Caco-2 (cell line): Measurements from ENCODE around the gene KCNC4. TPM values are rescaled to one million over a fixed set of nuclear protein-coding genes. Genes with fewer than 3 reads are reported as not detected.

Experiments
- BruUV-seq: library from RNA; stranded (reverse); fragments of 400-500 nt; replicated peaks from 2 replicates; lab custom pipeline; 2021; lab: Mats Ljungman, UMichigan
- CTCF ChIA-PET: fragments of 300-600 bp; sonication (Branson Sonifier 250); formaldehyde crosslinking; loops from one replicate; lab custom pipeline; 2022; ENCODE audit warnings: antibody characterized with exemption; lab: Charles Lee
- POLR2A ChIA-PET: fragments of 300-600 bp; sonication (Branson Sonifier 250); formaldehyde crosslinking; loops from one replicate; lab custom pipeline; 2022; ENCODE audit warnings: antibody characterized with exemption; lab: Charles Lee
- DNase-seq, 2 experiments: peaks; one replicate each; pipeline versions ENCODE4 v3.0.0 to v3.0.0-alpha.2; 2020 to 2022
- H3K27me3 ChIP-seq: replicated peaks from 2 replicates; pipeline ENCODE4 v1.6.0; 2011; ENCODE audit warnings: low read length; ENCODE audit not compliant: control insufficient read depth, insufficient read depth
- H3K36me3 ChIP-seq: 2 replicates; pipeline ENCODE4 v1.5.1; 2011; ENCODE audit warnings: low read length; ENCODE audit not compliant: control insufficient read depth, insufficient read depth
- H3K4me1 ChIP-seq: fragments of 250-450 bp; sonication (Bioruptor Pico); 2 replicates; pipeline ENCODE4 v1.5.1; 2020; ENCODE audit warnings: mild to moderate bottlenecking
- H3K4me3 ChIP-seq: 2 replicates; pipeline ENCODE4 v1.5.1; 2011; ENCODE audit warnings: low read depth, mild to moderate bottlenecking, control low read depth, low read length
- H3K9me3 ChIP-seq: fragments of 250-450 bp; sonication (Bioruptor Pico); 2 replicates; pipeline ENCODE4 v1.5.1; 2020; ENCODE audit warnings: mild to moderate bottlenecking, moderate library complexity
- H3K27ac Mint-ChIP-seq: one replicate; pipeline ENCODE4 v1.8.0; 2022; ENCODE audit warnings: mixed read lengths; ENCODE audit not compliant: unreplicated experiment
- H3K27me3 Mint-ChIP-seq: one replicate; pipeline ENCODE4 v1.8.0; 2022; ENCODE audit warnings: mixed read lengths; ENCODE audit not compliant: insufficient read depth, unreplicated experiment
- H3K36me3 Mint-ChIP-seq: one replicate; pipeline ENCODE4 v1.8.0; 2022; ENCODE audit warnings: mild to moderate bottlenecking, mixed read lengths; ENCODE audit not compliant: insufficient read depth, unreplicated experiment
- H3K4me1 Mint-ChIP-seq: one replicate; pipeline ENCODE4 v1.8.0; 2022; ENCODE audit warnings: low read depth, mixed read lengths; ENCODE audit not compliant: unreplicated experiment
- H3K4me3 Mint-ChIP-seq: one replicate; pipeline ENCODE4 v1.8.0; 2022; ENCODE audit warnings: mild to moderate bottlenecking, moderate library complexity, mixed read lengths; ENCODE audit not compliant: unreplicated experiment
- H3K9me3 Mint-ChIP-seq: one replicate; pipeline ENCODE4 v1.8.0; 2022; ENCODE audit warnings: mixed read lengths; ENCODE audit not compliant: unreplicated experiment
- intact Hi-C: fragments of 100-400 bp; cut with micrococcal nuclease; formaldehyde crosslinking; loops from one replicate; pipeline ENCODE4 v1.10.0; 2022; ENCODE audit not compliant: unreplicated experiment
- total RNA-seq: library from RNA; stranded (reverse); gene quantifications from 2 replicates; pipeline ENCODE4 v1.2.3, GENCODE V29; 2022
- TF ChIP-seq, protein P1 (sequence below), 2 experiments: fragments of 200-600 bp in 1 of 2; IDR thresholded peaks; 1 replicate in 1 of 2; 2 replicates in 1 of 2; pipeline versions ENCODE4 v1.5.1 to v1.8.0; 2011 to 2022; ENCODE audit warnings: antibody characterized with exemption in 1 of 2, control low read depth in 1 of 2, inconsistent platforms in 1 of 2, low read depth in 1 of 2, low read length in 1 of 2, mild to moderate bottlenecking in 1 of 2, moderate library complexity in 1 of 2; ENCODE audit not compliant: insufficient read depth in 1 of 2, severe bottlenecking in 1 of 2, unreplicated experiment in 1 of 2

Gene KCNC4
- total RNA-seq, 1 experiment from 2014 or later: 5.3 TPM

DNA sequence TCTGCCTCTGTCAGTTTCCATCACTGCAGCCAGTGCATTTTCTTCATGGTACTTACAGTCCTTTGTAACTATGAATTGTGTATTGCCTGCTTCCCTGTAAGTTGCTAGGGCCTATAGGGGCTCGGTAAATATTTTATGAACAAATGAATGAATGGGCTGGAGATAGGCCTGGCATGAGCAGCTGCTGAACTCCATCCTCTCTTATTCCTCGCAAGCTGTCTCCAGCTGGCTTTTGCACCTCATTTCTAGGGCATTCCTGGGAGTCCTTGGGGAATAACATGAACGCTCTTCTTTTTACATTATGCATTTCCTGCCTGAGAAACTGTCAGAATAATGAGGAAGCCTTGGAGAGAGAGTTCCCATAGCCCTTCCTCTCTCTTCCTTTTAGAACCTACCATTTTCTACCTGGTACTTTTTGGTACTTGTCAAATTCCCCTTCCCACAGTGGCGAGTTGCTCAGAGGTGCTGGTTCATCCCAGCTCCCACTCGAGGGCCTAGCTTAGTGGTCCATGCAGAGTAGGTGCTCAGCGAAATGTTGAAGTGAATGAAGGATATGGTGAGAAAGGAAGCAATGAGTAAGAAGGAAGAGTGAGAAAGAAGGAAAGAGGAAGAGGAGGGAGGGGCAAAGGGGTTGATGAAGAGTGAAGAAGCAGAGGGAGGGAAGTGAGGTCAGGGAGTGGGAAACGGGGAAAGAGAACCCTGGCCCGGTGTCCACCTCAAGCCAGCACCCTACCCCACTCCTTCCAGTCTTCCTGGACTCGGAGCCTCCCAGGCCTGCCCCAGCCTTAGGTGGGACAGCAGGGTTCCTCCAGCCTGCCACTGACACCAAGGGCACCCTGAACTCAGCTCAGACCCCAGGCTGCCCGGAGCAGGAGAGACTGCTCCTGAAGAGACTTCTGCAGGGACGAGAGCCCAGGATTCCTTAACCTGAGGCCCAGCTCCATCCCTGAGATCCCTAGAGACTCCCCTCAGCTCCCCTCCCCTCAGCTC, 29.6 kb downstream of the KCNC4 start:
- Mint-ChIP-seq H3K4me3 (no peak overlapping the region), H3K27ac (no peak overlapping the region)

DNA sequence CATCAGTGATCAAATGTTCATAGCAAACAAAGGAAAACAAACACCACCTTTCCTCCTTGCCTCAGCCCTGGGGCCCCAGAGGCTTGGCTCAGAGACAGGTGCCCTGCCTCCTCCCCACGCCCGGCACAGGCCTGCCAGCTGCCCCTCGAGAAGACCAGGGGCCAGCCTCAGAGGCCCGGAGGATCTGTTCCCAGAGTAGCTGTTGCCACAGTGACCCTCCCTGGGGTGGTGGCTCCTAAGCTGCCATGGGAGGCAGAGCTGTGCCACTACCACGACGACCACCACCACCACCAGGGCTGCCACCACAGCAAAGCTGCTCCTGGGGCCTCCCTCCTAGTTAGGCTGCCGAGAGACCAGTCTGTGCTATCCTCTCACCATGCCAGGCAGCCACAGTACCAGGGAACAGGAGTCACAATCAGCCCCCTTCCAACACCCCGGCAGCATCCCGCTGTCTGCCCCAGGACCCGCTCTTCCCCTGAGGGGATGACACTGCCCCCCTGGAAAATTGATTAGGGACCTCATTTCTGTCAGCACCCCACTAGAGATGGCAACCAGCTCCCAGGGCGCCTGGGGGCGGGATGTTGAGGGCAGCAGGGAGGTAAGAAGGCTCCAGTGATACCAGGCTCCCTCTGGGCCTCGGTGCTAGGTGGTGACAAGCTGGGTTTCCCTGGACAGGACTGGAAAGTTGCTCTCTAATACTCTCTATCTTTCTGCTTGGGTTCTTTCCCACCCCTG, 30.5 kb downstream of the KCNC4 start:
- TF ChIP-seq, protein P1, sequence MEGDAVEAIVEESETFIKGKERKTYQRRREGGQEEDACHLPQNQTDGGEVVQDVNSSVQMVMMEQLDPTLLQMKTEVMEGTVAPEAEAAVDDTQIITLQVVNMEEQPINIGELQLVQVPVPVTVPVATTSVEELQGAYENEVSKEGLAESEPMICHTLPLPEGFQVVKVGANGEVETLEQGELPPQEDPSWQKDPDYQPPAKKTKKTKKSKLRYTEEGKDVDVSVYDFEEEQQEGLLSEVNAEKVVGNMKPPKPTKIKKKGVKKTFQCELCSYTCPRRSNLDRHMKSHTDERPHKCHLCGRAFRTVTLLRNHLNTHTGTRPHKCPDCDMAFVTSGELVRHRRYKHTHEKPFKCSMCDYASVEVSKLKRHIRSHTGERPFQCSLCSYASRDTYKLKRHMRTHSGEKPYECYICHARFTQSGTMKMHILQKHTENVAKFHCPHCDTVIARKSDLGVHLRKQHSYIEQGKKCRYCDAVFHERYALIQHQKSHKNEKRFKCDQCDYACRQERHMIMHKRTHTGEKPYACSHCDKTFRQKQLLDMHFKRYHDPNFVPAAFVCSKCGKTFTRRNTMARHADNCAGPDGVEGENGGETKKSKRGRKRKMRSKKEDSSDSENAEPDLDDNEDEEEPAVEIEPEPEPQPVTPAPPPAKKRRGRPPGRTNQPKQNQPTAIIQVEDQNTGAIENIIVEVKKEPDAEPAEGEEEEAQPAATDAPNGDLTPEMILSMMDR (IDR thresholded peaks at IDR 0.05; ENCODE audit: insufficient read depth in 1 of 2, low read depth in 1 of 2, low read length in 1 of 2, severe bottlenecking in 1 of 2, unreplicated experiment in 1 of 2): no peak
- H3K27me3 Mint-ChIP-seq: no peaks in the 10 kb centered on the region
- no peak for DNase-seq

More for the DNA sequence above, 29.6 kb downstream of the KCNC4 start:
- no peaks in the 10 kb centered on the region for H3K27me3 Mint-ChIP-seq
- POLR2A ChIA-PET: no interaction called here
- no peaks in the 10 kb centered on the region for H3K4me1 Mint-ChIP-seq
- intact Hi-C loops: no loop called here
- no peak for DNase-seq
- peaks cover 7% of the 10 kb centered on the region; the same call in 1 of the 2 replicates for H3K4me1 ChIP-seq
- TF ChIP-seq, protein P1 (IDR thresholded peaks at IDR 0.05; ENCODE audit: insufficient read depth in 1 of 2, low read depth in 1 of 2, low read length in 1 of 2, severe bottlenecking in 1 of 2, unreplicated experiment in 1 of 2): no peak
- CTCF ChIA-PET: no interaction called here
- no peaks in the 10 kb centered on the region for H3K36me3 Mint-ChIP-seq
- H3K9me3 Mint-ChIP-seq: no peaks in the 10 kb centered on the region
- H3K36me3 ChIP-seq: no peaks in the 10 kb centered on the region
- no peaks in the 10 kb centered on the region for H3K9me3 ChIP-seq
- H3K27me3 ChIP-seq: no peaks in the 10 kb centered on the region
- no peak overlapping the region for H3K4me3 ChIP-seq
- no TSS peak for BruUV-seq

DNA sequence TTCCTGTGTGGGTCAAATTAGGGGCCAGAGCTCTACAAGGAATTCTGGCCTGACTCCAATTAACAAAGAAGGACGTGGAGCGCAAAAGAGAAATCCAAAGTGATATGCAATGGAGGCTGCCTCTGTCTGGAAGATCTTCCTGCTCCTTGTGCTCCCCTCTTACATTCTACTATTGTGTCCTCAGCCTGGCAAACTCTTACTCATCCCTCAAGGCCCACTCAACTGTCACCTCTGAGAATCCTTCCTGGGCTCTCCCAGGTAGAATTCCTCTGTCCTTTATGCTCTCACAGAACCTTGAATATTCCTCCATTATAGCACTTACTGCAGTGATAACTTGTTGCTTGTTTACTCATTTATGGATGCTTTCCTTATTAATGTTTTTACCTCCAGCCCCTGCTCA, 31.4 kb downstream of the KCNC4 start:
- TF ChIP-seq, protein P1 (IDR thresholded peaks at IDR 0.05; ENCODE audit: insufficient read depth in 1 of 2, low read depth in 1 of 2, low read length in 1 of 2, severe bottlenecking in 1 of 2, unreplicated experiment in 1 of 2): no peak
- H3K27ac Mint-ChIP-seq: no peak overlapping the region

More for the DNA sequence above, 30.5 kb downstream of the KCNC4 start:
- CTCF ChIA-PET: no interaction called here
- no TSS peak for BruUV-seq
- Mint-ChIP-seq H3K4me3 (no peak overlapping the region), H3K4me1 (no peaks in the 10 kb centered on the region), H3K9me3 (no peaks in the 10 kb centered on the region), H3K27ac (no peak overlapping the region), H3K36me3 (no peaks in the 10 kb centered on the region)
- Histone ChIP-seq H3K36me3 (no peaks in the 10 kb centered on the region), H3K4me1 (peaks cover 7% of the 10 kb centered on the region; the same call in 1 of the 2 replicates), H3K9me3 (no peaks in the 10 kb centered on the region), H3K4me3 (no peak overlapping the region), H3K27me3 (no peaks in the 10 kb centered on the region)
- intact Hi-C loops: no loop called here
- POLR2A ChIA-PET: no interaction called here

More for the DNA sequence above, 31.4 kb downstream of the KCNC4 start:
- H3K9me3 Mint-ChIP-seq: no peaks in the 10 kb centered on the region
- H3K4me1 ChIP-seq: no peaks in the 10 kb centered on the region
- no TSS peak for BruUV-seq
- H3K27me3 Mint-ChIP-seq: peaks cover 3% of the 10 kb centered on the region
- H3K4me3 ChIP-seq: no peak overlapping the region
- H3K27me3 ChIP-seq: no peaks in the 10 kb centered on the region
- intact Hi-C loops: no loop called here
- POLR2A ChIA-PET: no interaction called here
- no peaks in the 10 kb centered on the region for H3K9me3 ChIP-seq
- H3K4me3 Mint-ChIP-seq: no peak overlapping the region
- CTCF ChIA-PET: no interaction called here
- DNase-seq: no peak
- no peaks in the 10 kb centered on the region for H3K36me3 Mint-ChIP-seq
- H3K4me1 Mint-ChIP-seq: no peaks in the 10 kb centered on the region
- H3K36me3 ChIP-seq: no peaks in the 10 kb centered on the region
